Measurements from ENCODE around the gene AGBL4.

DNA sequence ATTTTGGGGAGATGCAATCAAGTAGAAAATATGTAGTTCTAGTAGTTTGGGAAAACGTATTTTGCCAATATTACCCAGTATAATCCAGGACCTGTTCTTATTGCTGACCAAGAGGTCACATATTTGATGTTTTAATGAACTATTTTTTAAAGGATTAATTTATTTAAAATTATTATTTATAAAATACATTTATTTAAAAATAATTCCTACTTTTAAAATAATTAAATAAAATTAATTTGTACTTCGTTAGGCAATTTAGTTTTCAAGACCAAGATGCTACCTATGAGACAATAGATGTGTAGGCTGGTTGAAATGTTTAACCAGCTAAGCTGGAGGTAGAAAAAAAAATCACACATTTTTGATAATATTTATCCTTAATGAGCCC, 1106.7 kb downstream of the AGBL4 start:
- TF ChIP-seq POLR2AphosphoS5 (IDR thresholded peaks at IDR 0.05; ENCODE audit: low read depth, low read length), result no peak
- TF ChIP-seq, protein P1, sequence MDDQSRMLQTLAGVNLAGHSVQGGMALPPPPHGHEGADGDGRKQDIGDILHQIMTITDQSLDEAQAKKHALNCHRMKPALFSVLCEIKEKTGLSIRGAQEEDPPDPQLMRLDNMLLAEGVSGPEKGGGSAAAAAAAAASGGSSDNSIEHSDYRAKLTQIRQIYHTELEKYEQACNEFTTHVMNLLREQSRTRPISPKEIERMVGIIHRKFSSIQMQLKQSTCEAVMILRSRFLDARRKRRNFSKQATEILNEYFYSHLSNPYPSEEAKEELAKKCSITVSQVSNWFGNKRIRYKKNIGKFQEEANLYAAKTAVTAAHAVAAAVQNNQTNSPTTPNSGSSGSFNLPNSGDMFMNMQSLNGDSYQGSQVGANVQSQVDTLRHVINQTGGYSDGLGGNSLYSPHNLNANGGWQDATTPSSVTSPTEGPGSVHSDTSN (CRISPR knock-in tag; IDR thresholded peaks at IDR 0.05; ENCODE audit: borderline replicate concordance), result no peak
- no peak for TF ChIP-seq ELF1 (CRISPR knock-in tag; IDR thresholded peaks at IDR 0.05)
- TF ChIP-seq, protein P2, sequence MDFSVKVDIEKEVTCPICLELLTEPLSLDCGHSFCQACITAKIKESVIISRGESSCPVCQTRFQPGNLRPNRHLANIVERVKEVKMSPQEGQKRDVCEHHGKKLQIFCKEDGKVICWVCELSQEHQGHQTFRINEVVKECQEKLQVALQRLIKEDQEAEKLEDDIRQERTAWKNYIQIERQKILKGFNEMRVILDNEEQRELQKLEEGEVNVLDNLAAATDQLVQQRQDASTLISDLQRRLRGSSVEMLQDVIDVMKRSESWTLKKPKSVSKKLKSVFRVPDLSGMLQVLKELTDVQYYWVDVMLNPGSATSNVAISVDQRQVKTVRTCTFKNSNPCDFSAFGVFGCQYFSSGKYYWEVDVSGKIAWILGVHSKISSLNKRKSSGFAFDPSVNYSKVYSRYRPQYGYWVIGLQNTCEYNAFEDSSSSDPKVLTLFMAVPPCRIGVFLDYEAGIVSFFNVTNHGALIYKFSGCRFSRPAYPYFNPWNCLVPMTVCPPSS (IDR thresholded peaks at IDR 0.05), result no peak
- no peak for TF ChIP-seq RFX1 (IDR thresholded peaks at IDR 0.05)
- no peak for TF ChIP-seq GABPA (IDR thresholded peaks at IDR 0.05; ENCODE audit: low read depth, low read length)
- no peak for TF ChIP-seq GABPA (CRISPR knock-in tag; IDR thresholded peaks at IDR 0.05; ENCODE audit: low read depth)
- TF ChIP-seq RFXAP (CRISPR knock-in tag; IDR thresholded peaks at IDR 0.05; ENCODE audit: borderline replicate concordance), result no peak
- no peak for TF ChIP-seq CBX1 (IDR thresholded peaks at IDR 0.05; ENCODE audit: low read depth)
- no peak for TF ChIP-seq TAF1 (CRISPR knock-in tag; IDR thresholded peaks at IDR 0.05)
- TF ChIP-seq, protein P3, sequence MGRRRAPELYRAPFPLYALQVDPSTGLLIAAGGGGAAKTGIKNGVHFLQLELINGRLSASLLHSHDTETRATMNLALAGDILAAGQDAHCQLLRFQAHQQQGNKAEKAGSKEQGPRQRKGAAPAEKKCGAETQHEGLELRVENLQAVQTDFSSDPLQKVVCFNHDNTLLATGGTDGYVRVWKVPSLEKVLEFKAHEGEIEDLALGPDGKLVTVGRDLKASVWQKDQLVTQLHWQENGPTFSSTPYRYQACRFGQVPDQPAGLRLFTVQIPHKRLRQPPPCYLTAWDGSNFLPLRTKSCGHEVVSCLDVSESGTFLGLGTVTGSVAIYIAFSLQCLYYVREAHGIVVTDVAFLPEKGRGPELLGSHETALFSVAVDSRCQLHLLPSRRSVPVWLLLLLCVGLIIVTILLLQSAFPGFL (CRISPR knock-in tag; IDR thresholded peaks at IDR 0.05), result no peak
- TF ChIP-seq, protein P4, sequence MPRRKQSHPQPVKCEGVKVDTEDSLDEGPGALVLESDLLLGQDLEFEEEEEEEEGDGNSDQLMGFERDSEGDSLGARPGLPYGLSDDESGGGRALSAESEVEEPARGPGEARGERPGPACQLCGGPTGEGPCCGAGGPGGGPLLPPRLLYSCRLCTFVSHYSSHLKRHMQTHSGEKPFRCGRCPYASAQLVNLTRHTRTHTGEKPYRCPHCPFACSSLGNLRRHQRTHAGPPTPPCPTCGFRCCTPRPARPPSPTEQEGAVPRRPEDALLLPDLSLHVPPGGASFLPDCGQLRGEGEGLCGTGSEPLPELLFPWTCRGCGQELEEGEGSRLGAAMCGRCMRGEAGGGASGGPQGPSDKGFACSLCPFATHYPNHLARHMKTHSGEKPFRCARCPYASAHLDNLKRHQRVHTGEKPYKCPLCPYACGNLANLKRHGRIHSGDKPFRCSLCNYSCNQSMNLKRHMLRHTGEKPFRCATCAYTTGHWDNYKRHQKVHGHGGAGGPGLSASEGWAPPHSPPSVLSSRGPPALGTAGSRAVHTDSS (CRISPR knock-in tag; conservative IDR thresholded peaks at IDR 0.05), result no peak
- TF ChIP-seq SRF (IDR thresholded peaks at IDR 0.05; ENCODE audit: low read depth, low read length), result no peak
